ENCODE results near the gene IRF2BPL. TPM values are rescaled to one million over a fixed set of nuclear protein-coding genes. Genes with fewer than 3 reads are reported as not detected.

The IRF2BPL gene
- polyA plus RNA-seq, 1 donor from 2014 or later, result 2.6 TPM

GRCh38 chr14:77017666-77018065, 10.8 kb downstream of the IRF2BPL start:
- Mint-ChIP-seq H3K27me3 (peaks cover 1% of the 10 kb centered on the region), H3K9me3 (no peaks in the 10 kb centered on the region), H3K27ac (no peak overlapping the region), H3K4me1 (peaks cover 0 to 3% (median 0%) of the 10 kb centered on the region in 3 donors), H3K4me3 (no peak overlapping the region), H3K36me3 (no peaks in the 10 kb centered on the region)

- H3K27ac Mint-ChIP-seq, result no peak overlapping the region
- no peak overlapping the region for H3K4me3 Mint-ChIP-seq
- peaks cover 7% of the 10 kb centered on the region for H3K27me3 Mint-ChIP-seq
- no peaks in the 10 kb centered on the region for H3K9me3 Mint-ChIP-seq
- H3K36me3 Mint-ChIP-seq, result no peaks in the 10 kb centered on the region
- no peaks in the 10 kb centered on the region for H3K4me1 Mint-ChIP-seq
Measured at GRCh38 chr14:77014734-77015133, 13.8 kb downstream of the IRF2BPL start.

- H3K27ac Mint-ChIP-seq, result no peak overlapping the region
- H3K4me3 Mint-ChIP-seq, result no peak overlapping the region
- no peaks in the 10 kb centered on the region for H3K4me1 Mint-ChIP-seq
Measured at GRCh38 chr14:77014004-77014604, 14.4 kb downstream of the IRF2BPL start.

GRCh38 chr14:77012193-77012765, 16.2 kb downstream of the IRF2BPL start:
- Mint-ChIP-seq H3K9me3 (no peaks in the 10 kb centered on the region), H3K4me3 (no peak overlapping the region), H3K36me3 (no peaks in the 10 kb centered on the region), H3K4me1 (no peaks in the 10 kb centered on the region), H3K27ac (no peak overlapping the region), H3K27me3 (peaks cover 7% of the 10 kb centered on the region)

More at GRCh38 chr14:77014004-77014604, 14.4 kb downstream of the IRF2BPL start:
- H3K36me3 Mint-ChIP-seq, result no peaks in the 10 kb centered on the region
- no peaks in the 10 kb centered on the region for H3K9me3 Mint-ChIP-seq
- H3K27me3 Mint-ChIP-seq, result peaks cover 7% of the 10 kb centered on the region

- Mint-ChIP-seq H3K27me3 (peaks cover 7% of the 10 kb centered on the region), H3K4me1 (peaks cover 0 to 3% (median 0%) of the 10 kb centered on the region in 3 donors), H3K27ac (no peak overlapping the region), H3K36me3 (no peaks in the 10 kb centered on the region), H3K9me3 (no peaks in the 10 kb centered on the region), H3K4me3 (no peak overlapping the region)
Measured at GRCh38 chr14:77011245-77011644, 17.3 kb downstream of the IRF2BPL start.

- Mint-ChIP-seq H3K9me3 (no peaks in the 10 kb centered on the region), H3K27me3 (peaks cover 7% of the 10 kb centered on the region), H3K4me3 (no peak overlapping the region), H3K4me1 (peaks cover 0 to 3% (median 0%) of the 10 kb centered on the region in 3 donors), H3K36me3 (no peaks in the 10 kb centered on the region), H3K27ac (no peak overlapping the region)
Measured at GRCh38 chr14:77009014-77009413, 19.5 kb downstream of the IRF2BPL start.

GRCh38 chr14:77008541-77008940, 20.0 kb downstream of the IRF2BPL start:
- Mint-ChIP-seq H3K27ac (no peak overlapping the region), H3K4me1 (peaks cover 0 to 3% (median 0%) of the 10 kb centered on the region in 3 donors), H3K4me3 (no peak overlapping the region), H3K27me3 (peaks cover 7% of the 10 kb centered on the region), H3K36me3 (no peaks in the 10 kb centered on the region), H3K9me3 (no peaks in the 10 kb centered on the region)

GRCh38 chr14:77007975-77008421, 20.5 kb downstream of the IRF2BPL start:
- H3K27ac Mint-ChIP-seq, result no peak overlapping the region
- no peaks in the 10 kb centered on the region for H3K36me3 Mint-ChIP-seq
- peaks cover 7% of the 10 kb centered on the region for H3K27me3 Mint-ChIP-seq
- H3K9me3 Mint-ChIP-seq, result no peaks in the 10 kb centered on the region
- H3K4me1 Mint-ChIP-seq, result peaks cover 0 to 3% (median 0%) of the 10 kb centered on the region in 3 donors
- H3K4me3 Mint-ChIP-seq, result no peak overlapping the region

GRCh38 chr14:77007183-77007974, 21.1 kb downstream of the IRF2BPL start:
- Mint-ChIP-seq H3K4me3 (no peak overlapping the region), H3K36me3 (no peaks in the 10 kb centered on the region), H3K4me1 (peaks cover 0 to 3% (median under 1%) of the 10 kb centered on the region in 3 donors), H3K27me3 (peaks cover 4% of the 10 kb centered on the region), H3K9me3 (no peaks in the 10 kb centered on the region), H3K27ac (no peak overlapping the region)

- no peaks in the 10 kb centered on the region for H3K9me3 Mint-ChIP-seq
- peaks cover 0 to 5% (median 3%) of the 10 kb centered on the region in 3 donors for H3K4me1 Mint-ChIP-seq
- H3K27ac Mint-ChIP-seq, result no peak overlapping the region
- no peaks in the 10 kb centered on the region for H3K36me3 Mint-ChIP-seq
- no peak overlapping the region for H3K4me3 Mint-ChIP-seq
- peaks cover 3% of the 10 kb centered on the region for H3K27me3 Mint-ChIP-seq
Measured at GRCh38 chr14:77006132-77006531, 22.4 kb downstream of the IRF2BPL start.

- H3K27ac Mint-ChIP-seq, result no peak overlapping the region
- H3K27me3 Mint-ChIP-seq, result peaks cover 6% of the 10 kb centered on the region
- H3K4me3 Mint-ChIP-seq, result no peak overlapping the region
- no peaks in the 10 kb centered on the region for H3K36me3 Mint-ChIP-seq
- H3K4me1 Mint-ChIP-seq, result peaks cover 4 to 9% (median 6%) of the 10 kb centered on the region in 3 donors
- no peaks in the 10 kb centered on the region for H3K9me3 Mint-ChIP-seq
Measured at GRCh38 chr14:77005559-77005958, 22.9 kb downstream of the IRF2BPL start.

- Mint-ChIP-seq H3K36me3 (no peaks in the 10 kb centered on the region), H3K9me3 (no peaks in the 10 kb centered on the region), H3K27ac (peak overlapping the region in 1 of 3 donors; percentile 67), H3K4me3 (no peak overlapping the region), H3K4me1 (peaks cover 5 to 12% (median 10%) of the 10 kb centered on the region in 3 donors), H3K27me3 (peaks cover 6% of the 10 kb centered on the region)
Measured at GRCh38 chr14:77004711-77005460, 23.6 kb downstream of the IRF2BPL start.

- Mint-ChIP-seq H3K27me3 (peaks cover 5% of the 10 kb centered on the region), H3K4me3 (no peak overlapping the region), H3K27ac (peak overlapping the region in 1 of 3 donors; percentile 67), H3K4me1 (peaks cover 5 to 12% (median 10%) of the 10 kb centered on the region in 3 donors), H3K9me3 (no peaks in the 10 kb centered on the region), H3K36me3 (no peaks in the 10 kb centered on the region)
Measured at GRCh38 chr14:77003960-77004710, 24.4 kb downstream of the IRF2BPL start.

- H3K27me3 Mint-ChIP-seq, result peaks cover 5% of the 10 kb centered on the region
- H3K36me3 Mint-ChIP-seq, result no peaks in the 10 kb centered on the region
- H3K9me3 Mint-ChIP-seq, result no peaks in the 10 kb centered on the region
- H3K4me1 Mint-ChIP-seq, result peaks cover 5 to 18% (median 14%) of the 10 kb centered on the region in 3 donors
- H3K27ac Mint-ChIP-seq, result no peak overlapping the region
- peak overlapping the region in 1 of 4 donors; percentile 44 for H3K4me3 Mint-ChIP-seq
Measured at GRCh38 chr14:77002889-77003288, 25.6 kb downstream of the IRF2BPL start.

All from IgD-negative memory B cell (primary cell).